Stimulated activated CD8-positive, alpha-beta memory T cell treated with anti-CD3 and anti-CD28 coated beads, Interleukin-7, amount 100 ng/mL, for 1 hour (primary cell): Measurements from ENCODE around the gene SHB.
A peak's percentile ranks its signal among the peaks of the same experiment; 100 is the strongest.
"Not testable (repeated sequence)": the region's sequence is repeated elsewhere in the genome, so short reads cannot be mapped to it uniquely, and the experiment has no call there.

ENCODE experiments used
- DNase-seq, 2 donors: peaks; one replicate each; pipeline ENCODE4 v3.0.0-alpha.2; 2020; ENCODE audit warnings: low read depth in 2 of 2

SHB gene

GRCh38 chr9:37903647-37904444 lies 165.2 kb downstream of the SHB start, which contains the start of gene SLC25A51:
TSS of gene SLC25A51 (minus strand) at chr9:37904127. CDS start at chr9:37888550, 15,577 bp downstream.
- peak; percentile 93 for DNase-seq

- DNase-seq = no peak
Observed at GRCh38 chr9:37902796-37903646, 166.0 kb downstream of the SHB start.

GRCh38 chr9:37902131-37902530 lies 166.9 kb downstream of the SHB start:
- DNase-seq = no peak

GRCh38 chr9:37899041-37899440 lies 170.0 kb downstream of the SHB start:
- DNase-seq = no peak

- no peak for DNase-seq
Observed at GRCh38 chr9:37897665-37898064, 171.4 kb downstream of the SHB start.

- no peak for DNase-seq
Observed at GRCh38 chr9:37892063-37892462, 177.0 kb downstream of the SHB start.

GRCh38 chr9:37891042-37891441 lies 178.0 kb downstream of the SHB start:
- not testable (repeated sequence) for DNase-seq

- DNase-seq = no peak
Observed at GRCh38 chr9:37889536-37889935, 179.5 kb downstream of the SHB start.

- DNase-seq = not testable (repeated sequence)
Observed at GRCh38 chr9:37887977-37888583, 180.9 kb downstream of the SHB start.

GRCh38 chr9:37880916-37881479 lies 188.0 kb downstream of the SHB start:
- no peak for DNase-seq

GRCh38 chr9:37876376-37876775 lies 192.7 kb downstream of the SHB start:
- no peak for DNase-seq

- DNase-seq = no peak
Observed at GRCh38 chr9:37873955-37874354, 195.1 kb downstream of the SHB start.

- DNase-seq = no peak
Observed at GRCh38 chr9:37870799-37871176, 198.2 kb downstream of the SHB start.

GRCh38 chr9:37870081-37870798 lies 198.8 kb downstream of the SHB start:
- DNase-seq = no peak
